Heart left ventricle (tissue), 16 donors: Measurements from ENCODE around the gene TCF19. TPM values are rescaled to one million over a fixed set of nuclear protein-coding genes. Genes with fewer than 3 reads are reported as not detected.

Experiments
- ATAC-seq, 4 donors: fragments of 200-7000 bp; cut with Tn5 transposase; one replicate each; pipeline ENCODE4 v1.9.1; 2020 to 2022; ENCODE audit warnings: moderate library complexity in 4 of 4, mild to moderate bottlenecking in 3 of 4, moderate number of reproducible peaks in 1 of 4
- DNase-seq, 5 donors: peaks; one replicate each; pipeline ENCODE4 v3.0.0-alpha.2; 2020
- H3K27ac ChIP-seq, 12 donors: fragments of 200-600 bp; sonication (generic) in 4 of 12; one replicate each; pipeline versions ENCODE4 v1.5.0 to v1.8.0; 2016 to 2022; ENCODE audit warnings: mild to moderate bottlenecking in 2 of 12
- H3K27me3 ChIP-seq, 9 donors: fragments of 200-600 bp; sonication (generic) in 2 of 9; one replicate each; pipeline versions ENCODE4 v1.5.1 to v1.8.0; 2016 to 2022; ENCODE audit warnings: mild to moderate bottlenecking in 3 of 9
- H3K36me3 ChIP-seq, 9 donors: fragments of 200-600 bp; sonication (generic) in 2 of 9; one replicate each; pipeline versions ENCODE4 v1.5.0 to v1.8.0; 2018 to 2022; ENCODE audit warnings: mild to moderate bottlenecking in 2 of 9
- H3K4me1 ChIP-seq, 12 donors: fragments of 200-600 bp; sonication (generic) in 4 of 12; one replicate each; pipeline versions ENCODE4 v1.5.0 to v1.8.0; 2016 to 2022; ENCODE audit warnings: mild to moderate bottlenecking in 3 of 12
- H3K4me3 ChIP-seq, 12 donors: fragments of 200-600 bp; sonication (generic) in 4 of 12; one replicate each; pipeline versions ENCODE4 v1.5.0 to v1.8.0; 2017 to 2022; ENCODE audit warnings: mild to moderate bottlenecking in 9 of 12, moderate library complexity in 4 of 12
- H3K9me3 ChIP-seq, 12 donors: fragments of 200-600 bp; sonication (generic) in 4 of 12; one replicate each; pipeline versions ENCODE4 v1.5.0 to v1.8.0; 2016 to 2022; ENCODE audit warnings: mild to moderate bottlenecking in 1 of 12
- CTCF ChIP-seq, 12 donors: fragments of 200-600 bp; sonication (generic) in 4 of 12; IDR thresholded peaks; one replicate each; pipeline versions ENCODE4 v1.5.0 to v1.8.0; 2018 to 2022; ENCODE audit warnings: antibody characterized with exemption in 12 of 12, mild to moderate bottlenecking in 5 of 12
- POLR2A ChIP-seq, 2 donors: fragments of 450-650 bp; IDR thresholded peaks; one replicate each; pipeline ENCODE4 v1.6.1; 2017; ENCODE audit warnings: antibody characterized with exemption in 2 of 2, mild to moderate bottlenecking in 2 of 2, moderate library complexity in 2 of 2
- WGBS, 4 donors: extraction: QIAGEN DNeasy Blood & Tissue Kit in 2 of 4; methylation state at CpG; one replicate each; pipeline versions ENCODE4 v1.1.5 to v1.1.7; 2013 to 2018; 5-methylcytosine and 5-hydroxymethylcytosine counted together
- intact Hi-C, 10 donors: fragments of 100-400 bp; cut with DNase I; formaldehyde crosslinking; loops; one replicate each; pipeline versions ENCODE4 v1.11.1 to v1.14.2; 2022
- polyA plus RNA-seq, 2 donors: library from polyadenylated mRNA; stranded (reverse); fragments of 200-250 nt; gene quantifications; one replicate each; pipeline ENCODE4 v1.2.3, GENCODE V29; 2013
- total RNA-seq, 9 donors: library from RNA; depleted of rRNA in 2 of 9; stranded (reverse); fragments of >200 nt in 2 of 9; fragmentation: NEBNext Ultra II Directional in 3 of 9; extraction: Animal tissue kit (Norgen Biotek cat#: 25700) in 3 of 9; gene quantifications; one replicate each; pipeline versions ENCODE4 v1.1.0 to v1.2.4, GENCODE V29; 2016 to 2023
- donor health status: ischemic (EF 13 %, LVEDD 7.1; RV severe dilation, severe dysfunction).
- donor health status: healthy with polysubstance abuse.
- donor health status: DM: no; HTN: yes; CAD: no.
- donor health status: DM: no; HTN: no; CAD: no.
- donor health status: ischemic (EF 25% LVEDD 6.9; RV normal size, moderate dysfunction).
- donor health status: ischemic (EF 25% LVEDD 5.7; RV mildly dilated, moderate dysfunction).
- donor health status: healthy.
- donor health status: DM: yes; HTN: yes; CAD: no.
- donor health status: ischemic (EF 35%, LVEDD 5.7; RV mildly dilated, moderate dysfunction).
- donor health status: nonischemic (EF 11% LVEDD 7.7; RV severe dilation, severe dysfunction).
- donor health status: DM: yes; HTN: yes; CAD: no.
- donor health status: PGD.
- donor health status: ischemic (EF 29% LVEDD 5.4; RV normal size, mild dysfunction).
- donor health status: nonischemic (EF 23%, LVEDD 6.1; RV moderate dilation, normal function).

TCF19 gene
- total and polyA plus RNA-seq, 11 donors, result 1.8 to 12.9 (median 2.6) TPM

- no peaks in the 10 kb centered on the region for H3K36me3 ChIP-seq
- TF ChIP-seq CTCF (IDR thresholded peaks at IDR 0.05) (peak in 8 of 12 donors; percentile 6 to 45 (median 12)), POLR2A (IDR thresholded peaks at IDR 0.05) (no peak)
- ATAC-seq, result peak in 3 of 4 donors; percentile 28 to 40 (median 30)
- DNase-seq, result no peak
- peak overlapping the region in 10 of 12 donors; percentile 47 to 90 (median 66) for H3K27ac ChIP-seq
- H3K9me3 ChIP-seq, result no peaks in the 10 kb centered on the region
- H3K4me1 ChIP-seq, result peaks cover 0 to 44% (median 33%) of the 10 kb centered on the region in 12 donors
- 47 to 66% (median 62%) methylated on average over 9 of the region's 9 CpGs for WGBS, 4 donors
- intact Hi-C loops, result no loop called here
- H3K27me3 ChIP-seq, result no peaks in the 10 kb centered on the region
- peak overlapping the region in 7 of 12 donors; percentile 11 to 47 (median 20) for H3K4me3 ChIP-seq
These were observed 43.2 kb upstream of the TCF19 start for GRCh38 chr6:31114970-31115849.

- TF ChIP-seq POLR2A (IDR thresholded peaks at IDR 0.05), result no peak
- no peak for TF ChIP-seq CTCF (IDR thresholded peaks at IDR 0.05)
- no peaks in the 10 kb centered on the region for H3K36me3 ChIP-seq
- DNase-seq, result no peak
- H3K9me3 ChIP-seq, result no peaks in the 10 kb centered on the region
- peaks cover 0 to 44% (median 33%) of the 10 kb centered on the region in 12 donors for H3K4me1 ChIP-seq
- H3K27me3 ChIP-seq, result no peaks in the 10 kb centered on the region
- intact Hi-C loops, result no loop called here
- ATAC-seq, result no peak
- peak overlapping the region in 2 of 12 donors; percentile 24 to 71 for H3K27ac ChIP-seq
- no peak overlapping the region for H3K4me3 ChIP-seq
- WGBS, 4 donors, result 92 to 95% (median 94%) methylated on average over 12 of the region's 12 CpGs
These were observed 42.3 kb upstream of the TCF19 start for GRCh38 chr6:31115941-31116560.

GRCh38 chr6:31116661-31117385, 41.6 kb upstream of the TCF19 start:
- TF ChIP-seq CTCF (IDR thresholded peaks at IDR 0.05) (no peak), POLR2A (IDR thresholded peaks at IDR 0.05) (peak in 1 of 2 donors; percentile 13)
- Histone ChIP-seq H3K27ac (peak overlapping the region in 9 of 12 donors; percentile 6 to 71 (median 55)), H3K4me3 (peak overlapping the region in 8 of 12 donors; percentile 19 to 47 (median 24)), H3K36me3 (no peaks in the 10 kb centered on the region), H3K4me1 (peaks cover 0 to 46% (median 33%) of the 10 kb centered on the region in 12 donors), H3K9me3 (no peaks in the 10 kb centered on the region), H3K27me3 (no peaks in the 10 kb centered on the region)
- intact Hi-C loops, result no loop called here
- WGBS, 4 donors, result 51 to 58% (median 55%) methylated on average over 19 of the region's 19 CpGs
- DNase-seq, result peak in 3 of 5 donors; percentile 46 to 60 (median 53)
- peak in 3 of 4 donors; percentile 3 to 64 (median 21) for ATAC-seq
